ENCODE data around the gene CLSTN2. TPM values are rescaled to one million over a fixed set of nuclear protein-coding genes. Genes with fewer than 3 reads are reported as not detected.

CLSTN2 gene
- total RNA-seq, 4 donors from 2014 or later, result 13.4 to 21.3 (median 19.4) TPM

DNA sequence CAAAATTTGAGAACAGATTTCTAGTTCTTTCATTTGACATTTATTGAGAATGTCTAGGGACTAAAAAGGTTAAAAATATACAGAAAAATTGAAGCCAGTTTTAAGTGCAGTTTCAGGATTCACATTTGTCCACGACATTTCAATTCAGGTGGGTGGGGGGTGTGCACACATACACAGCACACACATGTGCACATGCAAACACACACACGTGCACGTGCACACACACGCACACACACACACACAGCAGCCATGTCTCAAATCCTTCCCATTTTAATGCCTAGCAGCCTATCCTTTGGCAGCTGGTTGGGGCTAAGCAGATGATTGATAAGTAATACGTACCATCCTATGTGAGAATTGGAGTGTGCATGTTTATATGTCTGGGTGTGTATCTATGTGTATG lies 504.5 kb downstream of the CLSTN2 start:
- Histone ChIP-seq H3K4me1 (peaks cover 0 to 9% (median 0%) of the 10 kb centered on the region in 4 donors), H3K4me3 (no peak overlapping the region), H3K27me3 (no peaks in the 10 kb centered on the region), H3K27ac (no peak overlapping the region), H3K36me3 (no peaks in the 10 kb centered on the region), H3K9me3 (no peaks in the 10 kb centered on the region)
- no peak for DNase-seq (ENCODE audit: low spot score in 2 of 2)
- 83 to 89% methylated on average over 5 of the region's 5 CpGs for WGBS, 2 donors
- TF ChIP-seq EP300 (IDR thresholded peaks at IDR 0.05), result no peak
- no peak for TF ChIP-seq CTCF (IDR thresholded peaks at IDR 0.05)
- no peak for TF ChIP-seq POLR2A (IDR thresholded peaks at IDR 0.05)

GRCh38 chr3:140440446-140440845 lies 505.5 kb downstream of the CLSTN2 start:
- Histone ChIP-seq H3K9me3 (no peaks in the 10 kb centered on the region), H3K4me1 (peaks cover 0 to 9% (median 0%) of the 10 kb centered on the region in 4 donors), H3K27me3 (no peaks in the 10 kb centered on the region), H3K36me3 (no peaks in the 10 kb centered on the region), H3K27ac (no peak overlapping the region), H3K4me3 (no peak overlapping the region)
- no peak for DNase-seq (ENCODE audit: low spot score in 2 of 2)
- 50 to 54% methylated on average over 1 of the region's 1 CpG for WGBS, 2 donors
- TF ChIP-seq EP300 (IDR thresholded peaks at IDR 0.05) (no peak), CTCF (IDR thresholded peaks at IDR 0.05) (no peak), POLR2A (IDR thresholded peaks at IDR 0.05) (no peak)

- Histone ChIP-seq H3K9me3 (no peaks in the 10 kb centered on the region), H3K27ac (no peak overlapping the region), H3K36me3 (no peaks in the 10 kb centered on the region), H3K27me3 (no peaks in the 10 kb centered on the region), H3K4me3 (no peak overlapping the region), H3K4me1 (peaks cover 0 to 9% (median 0%) of the 10 kb centered on the region in 4 donors)
- DNase-seq (ENCODE audit: low spot score in 2 of 2), result no peak
- no peak for TF ChIP-seq EP300 (IDR thresholded peaks at IDR 0.05)
- TF ChIP-seq CTCF (IDR thresholded peaks at IDR 0.05), result no peak
- no peak for TF ChIP-seq POLR2A (IDR thresholded peaks at IDR 0.05)
- WGBS, 2 donors, result 54 to 63% methylated on average over 2 of the region's 2 CpGs
Measured at GRCh38 chr3:140441006-140441405, 506.0 kb downstream of the CLSTN2 start.

DNA sequence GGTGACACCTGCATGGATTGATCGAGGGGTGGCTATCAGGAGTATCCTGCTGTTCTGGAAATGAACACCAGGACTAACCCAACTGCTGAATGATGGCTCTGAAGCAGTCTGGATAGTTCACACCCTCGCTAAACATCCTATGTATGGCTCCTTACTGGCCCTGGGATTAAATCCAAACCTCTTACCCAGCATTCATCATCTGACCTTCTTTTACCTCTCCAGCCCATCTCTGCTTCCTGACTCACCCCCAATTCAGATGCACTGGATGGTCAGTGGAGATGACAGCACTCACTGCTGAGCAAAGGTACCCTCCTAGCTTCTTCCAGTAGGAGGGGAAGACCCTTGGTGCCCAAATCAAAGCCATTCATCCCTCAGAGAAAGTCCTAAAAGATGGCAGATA lies 507.6 kb downstream of the CLSTN2 start:
- peaks cover 0 to 9% (median 0%) of the 10 kb centered on the region in 4 donors for H3K4me1 ChIP-seq
- H3K27ac ChIP-seq, result no peak overlapping the region
- WGBS, 2 donors, result 82 to 89% methylated on average over 2 of the region's 2 CpGs
- H3K9me3 ChIP-seq, result no peaks in the 10 kb centered on the region
- TF ChIP-seq CTCF (IDR thresholded peaks at IDR 0.05) (no peak), EP300 (IDR thresholded peaks at IDR 0.05) (no peak), POLR2A (IDR thresholded peaks at IDR 0.05) (no peak)
- H3K27me3 ChIP-seq, result no peaks in the 10 kb centered on the region
- no peaks in the 10 kb centered on the region for H3K36me3 ChIP-seq
- H3K4me3 ChIP-seq, result no peak overlapping the region
- DNase-seq (ENCODE audit: low spot score in 2 of 2), result no peak

- no peak for DNase-seq (ENCODE audit: low spot score in 2 of 2)
- TF ChIP-seq POLR2A (IDR thresholded peaks at IDR 0.05) (no peak), EP300 (IDR thresholded peaks at IDR 0.05) (no peak)
- 62 to 72% methylated on average over 7 of the region's 7 CpGs for WGBS, 2 donors
Measured at GRCh38 chr3:140443073-140443472, 508.1 kb downstream of the CLSTN2 start.

GRCh38 chr3:140443806-140444205 lies 508.8 kb downstream of the CLSTN2 start:
- Histone ChIP-seq H3K27me3 (no peaks in the 10 kb centered on the region), H3K36me3 (no peaks in the 10 kb centered on the region), H3K4me3 (no peak overlapping the region), H3K27ac (no peak overlapping the region), H3K9me3 (no peaks in the 10 kb centered on the region), H3K4me1 (peaks cover 0 to 8% (median 0%) of the 10 kb centered on the region in 4 donors)
- no peak for TF ChIP-seq POLR2A (IDR thresholded peaks at IDR 0.05)
- no peak for TF ChIP-seq EP300 (IDR thresholded peaks at IDR 0.05)
- TF ChIP-seq CTCF (IDR thresholded peaks at IDR 0.05), result no peak
- 68 to 77% methylated on average over 3 of the region's 3 CpGs for WGBS, 2 donors
- no peak for DNase-seq (ENCODE audit: low spot score in 2 of 2)

More at GRCh38 chr3:140443073-140443472, 508.1 kb downstream of the CLSTN2 start:
- Histone ChIP-seq H3K9me3 (no peaks in the 10 kb centered on the region), H3K27me3 (no peaks in the 10 kb centered on the region), H3K36me3 (no peaks in the 10 kb centered on the region), H3K27ac (no peak overlapping the region), H3K4me1 (peaks cover 0 to 9% (median 0%) of the 10 kb centered on the region in 4 donors), H3K4me3 (no peak overlapping the region)

Measured in tibial nerve (tissue), 4 donors.